Measurements from ENCODE around the gene USP21. TPM values are rescaled to one million over a fixed set of nuclear protein-coding genes. Genes with fewer than 3 reads are reported as not detected.

The USP21 gene
- total RNA-seq, 1 experiment from 2014 or later = 41.9 TPM

- peaks cover 10% of the 10 kb centered on the region for H3K4me1 ChIP-seq (ENCODE audit: control insufficient read depth, insufficient read depth, low read length)
- no TSS peak for BruUV-seq (replicated peaks)
- in situ Hi-C loops (cut with HindIII; ENCODE audit: low pct_unique_long_range_greater_than_20kb, low sequenced_read_pairs) = no loop called here
- intact Hi-C loops (cut with micrococcal nuclease; ENCODE audit: unreplicated experiment) = no loop called here
- peak overlapping the region; percentile 93 for H3K27ac ChIP-seq (ENCODE audit: low read length)
- DNase-seq (ENCODE audit: low read depth, low spot score) (no peak), ATAC-seq (no peak)
- no peaks in the 10 kb centered on the region for H3K9me3 ChIP-seq (ENCODE audit: control insufficient read depth, insufficient read depth, low read depth, low read length)
- ChIA-PET CTCF (interaction anchor here (1.5 kb wide), 1 partner anchor 12 kb away, joined by 3 read pairs; the partner anchor contains the start of gene PPOX), POLR2A (interaction anchor here (2.0 kb wide), 1 partner anchor 23 kb away, joined by 5 read pairs; the partner anchor contains the start of gene UFC1)
- TF ChIP-seq REST (IDR thresholded peaks at IDR 0.05; ENCODE audit: insufficient read depth in 1 of 2, low read depth in 2 of 2, low read length in 1 of 2) (no peak), SIN3A (IDR thresholded peaks at IDR 0.05; ENCODE audit: borderline replicate concordance, insufficient read depth, low read depth, low read length) (no peak), TCF7L2 (IDR thresholded peaks at IDR 0.05; ENCODE audit: low read depth, low read length) (no peak), CTCF (IDR thresholded peaks at IDR 0.05) (no peak), POLR2AphosphoS5 (IDR thresholded peaks at IDR 0.05; ENCODE audit: low read depth, low read length) (no peak)
- H3K36me3 ChIP-seq (ENCODE audit: control insufficient read depth, insufficient read depth, low read length) = peaks cover 16% of the 10 kb centered on the region
- H3K27me3 ChIP-seq (ENCODE audit: control insufficient read depth, insufficient read depth, low read length) = no peaks in the 10 kb centered on the region
- peak overlapping the region; percentile 82 to 90 for H3K4me3 ChIP-seq (ENCODE audit: low read depth in 2 of 2, low read length in 2 of 2)
These were observed 18.6 kb downstream of the USP21 start for GRCh38 chr1:161177936-161178244.

GRCh38 chr1:161179698-161180097 is 20.4 kb downstream of the USP21 start:
- ChIA-PET POLR2A (no interaction called here), CTCF (interaction anchor here (0.7 kb wide), 1 partner anchor 46 kb away, joined by 11 read pairs; the partner anchor contains the start of gene TOMM40L)
- H3K4me1 ChIP-seq (ENCODE audit: control insufficient read depth, insufficient read depth, low read length) = peaks cover 10% of the 10 kb centered on the region
- TF ChIP-seq POLR2AphosphoS5 (IDR thresholded peaks at IDR 0.05; ENCODE audit: low read depth, low read length) (no peak), CTCF (IDR thresholded peaks at IDR 0.05) (no peak), REST (IDR thresholded peaks at IDR 0.05; ENCODE audit: insufficient read depth in 1 of 2, low read depth in 2 of 2, low read length in 1 of 2) (no peak), TCF7L2 (IDR thresholded peaks at IDR 0.05; ENCODE audit: low read depth, low read length) (no peak), SIN3A (IDR thresholded peaks at IDR 0.05; ENCODE audit: borderline replicate concordance, insufficient read depth, low read depth, low read length) (no peak)
- H3K36me3 ChIP-seq (ENCODE audit: control insufficient read depth, insufficient read depth, low read length) = peaks cover 3% of the 10 kb centered on the region; the same call in 1 of the 2 replicates
- in situ Hi-C loops (cut with HindIII; ENCODE audit: low pct_unique_long_range_greater_than_20kb, low sequenced_read_pairs) (no loop called here), intact Hi-C loops (cut with micrococcal nuclease; ENCODE audit: unreplicated experiment) (no loop called here)
- no peak overlapping the region for H3K4me3 ChIP-seq (ENCODE audit: low read depth in 2 of 2, low read length in 2 of 2)
- no TSS peak for BruUV-seq (replicated peaks)
- no peaks in the 10 kb centered on the region for H3K9me3 ChIP-seq (ENCODE audit: control insufficient read depth, insufficient read depth, low read depth, low read length)
- no peaks in the 10 kb centered on the region for H3K27me3 ChIP-seq (ENCODE audit: control insufficient read depth, insufficient read depth, low read length)
- no peak overlapping the region for H3K27ac ChIP-seq (ENCODE audit: low read length)
- no peak for ATAC-seq
- DNase-seq (ENCODE audit: low read depth, low spot score) = no peak

Measured in Panc1 (cell line).